HCT116 (cell line): ENCODE results near the gene FAM168A.

Source experiments
- EZH2 ChIP-seq: fragments of 200-600 bp; sonication (generic); IDR thresholded peaks from 2 replicates; pipeline ENCODE4 v1.6.1; 2017; ENCODE audit warnings: antibody characterized with exemption, mixed run types
- POLR2AphosphoS5 ChIP-seq: IDR thresholded peaks from 2 replicates; pipeline ENCODE4 v1.6.1; 2011; ENCODE audit warnings: mild to moderate bottlenecking, low read depth, low read length, moderate library complexity
- SP1 ChIP-seq: IDR thresholded peaks from 2 replicates; pipeline ENCODE4 v1.6.1; 2012; ENCODE audit warnings: low read depth
- ZFX ChIP-seq: fragments of 450-650 bp; IDR thresholded peaks from 2 replicates; pipeline ENCODE4 v1.6.1; 2017
- TF ChIP-seq, protein P1 (sequence below), 3 experiments: fragments of 200-600 bp in 1 of 3; sonication (generic) in 1 of 3; IDR thresholded peaks in 2 of 3; conservative IDR thresholded peaks in 1 of 3; 2 replicates each; pipeline ENCODE4 v1.5.1; 2012 to 2017; ENCODE audit warnings: low read depth in 2 of 3, low read length in 2 of 3, antibody characterized with exemption in 1 of 3, borderline replicate concordance in 1 of 3, control low read depth in 1 of 3, mild to moderate bottlenecking in 1 of 3, mixed read lengths in 1 of 3, mixed run types in 1 of 3, moderate library complexity in 1 of 3; ENCODE audit not compliant: insufficient read depth in 1 of 3

DNA sequence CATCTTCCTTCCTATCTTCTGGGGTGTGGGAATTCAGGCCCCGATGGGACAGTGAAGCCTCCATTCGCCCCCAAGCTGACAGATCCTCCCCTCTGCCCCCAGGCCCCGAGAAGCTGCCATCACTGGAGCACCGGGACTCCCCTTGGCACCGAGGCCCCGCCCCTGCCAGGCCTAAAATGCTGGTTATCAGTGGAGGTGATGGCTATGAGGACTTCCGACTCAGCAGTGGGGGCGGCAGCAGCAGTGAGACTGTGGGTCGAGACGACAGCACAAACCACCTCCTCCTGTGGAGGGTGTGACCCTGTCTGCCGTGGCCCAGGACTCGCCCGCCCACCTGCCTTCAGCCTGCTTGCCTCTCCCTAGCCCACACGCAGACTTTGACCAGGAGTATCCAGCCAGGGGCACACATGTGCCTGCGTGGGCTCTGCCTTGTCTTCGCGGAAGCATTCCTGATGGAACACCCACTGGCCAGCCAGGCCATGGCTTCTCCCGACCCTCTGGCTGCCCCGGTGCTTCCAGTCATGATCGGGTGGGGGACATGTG, 230.4 kb downstream of the FAM168A start:
- no peak for TF ChIP-seq POLR2AphosphoS5
- TF ChIP-seq, protein P1, sequence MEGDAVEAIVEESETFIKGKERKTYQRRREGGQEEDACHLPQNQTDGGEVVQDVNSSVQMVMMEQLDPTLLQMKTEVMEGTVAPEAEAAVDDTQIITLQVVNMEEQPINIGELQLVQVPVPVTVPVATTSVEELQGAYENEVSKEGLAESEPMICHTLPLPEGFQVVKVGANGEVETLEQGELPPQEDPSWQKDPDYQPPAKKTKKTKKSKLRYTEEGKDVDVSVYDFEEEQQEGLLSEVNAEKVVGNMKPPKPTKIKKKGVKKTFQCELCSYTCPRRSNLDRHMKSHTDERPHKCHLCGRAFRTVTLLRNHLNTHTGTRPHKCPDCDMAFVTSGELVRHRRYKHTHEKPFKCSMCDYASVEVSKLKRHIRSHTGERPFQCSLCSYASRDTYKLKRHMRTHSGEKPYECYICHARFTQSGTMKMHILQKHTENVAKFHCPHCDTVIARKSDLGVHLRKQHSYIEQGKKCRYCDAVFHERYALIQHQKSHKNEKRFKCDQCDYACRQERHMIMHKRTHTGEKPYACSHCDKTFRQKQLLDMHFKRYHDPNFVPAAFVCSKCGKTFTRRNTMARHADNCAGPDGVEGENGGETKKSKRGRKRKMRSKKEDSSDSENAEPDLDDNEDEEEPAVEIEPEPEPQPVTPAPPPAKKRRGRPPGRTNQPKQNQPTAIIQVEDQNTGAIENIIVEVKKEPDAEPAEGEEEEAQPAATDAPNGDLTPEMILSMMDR (IDR thresholded peaks at IDR 0.05 in 2 of 3, conservative IDR thresholded peaks at IDR 0.05 in 1 of 3; ENCODE audit: borderline replicate concordance in 1 of 3, insufficient read depth in 1 of 3, low read depth in 2 of 3, low read length in 2 of 3): no peak
- TF ChIP-seq SP1: no peak
- no peak for TF ChIP-seq EZH2
- TF ChIP-seq ZFX: no peak
